HepG2 (cell line): Measurements from ENCODE around the gene NWD2. TPM values are rescaled to one million over a fixed set of nuclear protein-coding genes. Genes with fewer than 3 reads are reported as not detected.

ENCODE experiments used
- ATAC-seq: fragments of 200-7000 bp; cut with Tn5 transposase; 3 replicates; pipeline ENCODE4 v1.9.1; 2020; ENCODE audit warnings: mild to moderate bottlenecking, moderate library complexity
- BruUV-seq: library from RNA; stranded (reverse); fragments of 400-500 nt; replicated peaks from 2 replicates; lab custom pipeline; 2021; lab: Mats Ljungman, UMichigan
- CTCF ChIA-PET: fragments of 300-600 bp; formaldehyde crosslinking; extraction: SDS; loops from one replicate; lab custom pipeline; 2021; ENCODE audit warnings: low total read pairs, inconsistent platforms, low intra/inter-chr PET ratio; lab: Yijun Ruan, JAX
- POLR2A ChIA-PET: fragments of 350-600 bp; sonication (Branson Sonifier 250); formaldehyde crosslinking; loops from one replicate; lab custom pipeline; 2020; ENCODE audit warnings: antibody characterized with exemption, inconsistent platforms; lab: Yijun Ruan, JAX
- DNase-seq: peaks from one replicate; pipeline ENCODE4 v3.0.0-alpha.2; 2015; ENCODE audit warnings: low spot score
- FAIRE-seq: peaks from 3 replicates; lab custom pipeline; 2011; peaks lifted over from hg19 to GRCh38; lab: Jason Lieb, UNC
- H2AFZ ChIP-seq: one replicate; pipeline ENCODE4 v1.6.1; 2011; ENCODE audit warnings: low read length, inconsistent platforms
- H3K27ac ChIP-seq: fragments of 300-600 bp; 3 replicates; pipeline ENCODE4 v1.8.0; 2011; ENCODE audit warnings: mixed run types, mild to moderate bottlenecking, mixed read lengths, low read length, inconsistent platforms; ENCODE audit not compliant: insufficient read depth; ENCODE audit errors: extremely low read length
- H3K27me3 ChIP-seq, 2 experiments: fragments of 200-600 bp in 1 of 2; 2 replicates in 1 of 2; 3 replicates in 1 of 2; pipeline versions ENCODE4 v1.6.0 to v1.8.0; 2011; ENCODE audit warnings: low read length in 2 of 2, mild to moderate bottlenecking in 2 of 2, moderate library complexity in 2 of 2, inconsistent platforms in 1 of 2; ENCODE audit not compliant: insufficient read depth in 2 of 2, control insufficient read depth in 1 of 2
- H3K36me3 ChIP-seq, 2 experiments: fragments of 200-600 bp in 1 of 2; replicated peaks in 1 of 2; 2 replicates in 1 of 2; 3 replicates in 1 of 2; pipeline versions ENCODE4 v1.5.1 to v1.8.0; 2011; ENCODE audit warnings: low read length in 2 of 2, inconsistent platforms in 1 of 2; ENCODE audit not compliant: insufficient read depth in 2 of 2, control insufficient read depth in 1 of 2
- H3K4me1 ChIP-seq: 2 replicates; pipeline ENCODE4 v1.5.1; 2012; ENCODE audit warnings: low read length, inconsistent platforms; ENCODE audit not compliant: insufficient read depth
- H3K4me2 ChIP-seq: 2 replicates; pipeline ENCODE4 v1.6.0; 2011; ENCODE audit warnings: low read depth, low read length, inconsistent platforms
- H3K4me3 ChIP-seq, 3 experiments: fragments of 200-600 bp in 1 of 3; sonication (generic), shearing (Covaris generic) in 1 of 3; replicated peaks in 1 of 3; 2 replicates each; pipeline ENCODE4 v1.5.1; 2011 to 2016; ENCODE audit warnings: low read length in 3 of 3, inconsistent platforms in 2 of 3, low read depth in 2 of 3, mild to moderate bottlenecking in 2 of 3, control low read depth in 1 of 3, mixed read lengths in 1 of 3; ENCODE audit not compliant: insufficient read depth in 1 of 3
- H3K79me2 ChIP-seq: one replicate; pipeline ENCODE4 v1.6.1; 2011; ENCODE audit warnings: low read length, inconsistent platforms; ENCODE audit not compliant: insufficient read depth
- H3K9ac ChIP-seq: 2 replicates; pipeline ENCODE4 v1.6.0; 2011; ENCODE audit warnings: mild to moderate bottlenecking, low read depth, low read length, inconsistent platforms; ENCODE audit not compliant: insufficient read depth
- H3K9me3 ChIP-seq: 2 replicates; pipeline ENCODE4 v1.5.1; 2012; ENCODE audit warnings: mild to moderate bottlenecking, low read length
- H4K20me1 ChIP-seq: 2 replicates; pipeline ENCODE4 v1.6.0; 2011; ENCODE audit warnings: inconsistent platforms, mild to moderate bottlenecking, low read length, moderate library complexity; ENCODE audit not compliant: insufficient read depth
- ARID5B ChIP-seq: IDR thresholded peaks from 2 replicates; pipeline ENCODE4 v1.4.0; 2020; ENCODE audit warnings: mild to moderate bottlenecking, missing genetic modification reagents
- CENPX ChIP-seq: sonication (generic); formaldehyde crosslinking; IDR thresholded peaks from 2 replicates; pipeline ENCODE4 v1.9.0; 2021; ENCODE audit warnings: mild to moderate bottlenecking, missing genetic modification reagents, moderate library complexity
- MAF1 ChIP-seq: sonication (generic); formaldehyde crosslinking; IDR thresholded peaks from 2 replicates; pipeline ENCODE4 v1.5.0; 2020; ENCODE audit warnings: missing genetic modification reagents, borderline replicate concordance
- SRY ChIP-seq: sonication (generic); formaldehyde crosslinking; IDR thresholded peaks from 2 replicates; pipeline ENCODE4 v1.8.0; 2022; ENCODE audit warnings: mild to moderate bottlenecking, missing genetic modification reagents
- TEF ChIP-seq: sonication (generic); formaldehyde crosslinking; IDR thresholded peaks from 2 replicates; pipeline ENCODE4 v1.5.0; 2020; ENCODE audit warnings: missing genetic modification reagents
- ZBTB39 ChIP-seq: sonication (generic); formaldehyde crosslinking; IDR thresholded peaks from 2 replicates; pipeline ENCODE4 v1.5.0; 2020; ENCODE audit warnings: missing genetic modification reagents
- ZMYM2 ChIP-seq: sonication (generic); formaldehyde crosslinking; IDR thresholded peaks from 2 replicates; pipeline ENCODE4 v1.8.0; 2022; ENCODE audit warnings: mild to moderate bottlenecking, missing genetic modification reagents
- ZNF17 ChIP-seq: sonication (generic); formaldehyde crosslinking; IDR thresholded peaks from 2 replicates; pipeline ENCODE4 v1.5.0; 2020; ENCODE audit warnings: mild to moderate bottlenecking, missing genetic modification reagents
- ZNF564 ChIP-seq: sonication (generic); formaldehyde crosslinking; IDR thresholded peaks from 2 replicates; pipeline ENCODE4 v1.8.1; 2023; ENCODE audit warnings: mild to moderate bottlenecking, missing genetic modification reagents
- ZNF790 ChIP-seq: sonication (generic); formaldehyde crosslinking; IDR thresholded peaks from 2 replicates; pipeline ENCODE4 v1.8.0; 2022; ENCODE audit warnings: missing genetic modification reagents, mild to moderate bottlenecking, borderline replicate concordance
- WGBS: methylation state at CpG from one replicate; pipeline ENCODE4 v1.1.6; 2017; ENCODE audit warnings: low lambda C conversion rate; 5-methylcytosine and 5-hydroxymethylcytosine counted together
- in situ Hi-C: cut with HindIII; loops from 2 replicates; pipeline ENCODE4 v1.10.0; 2017; ENCODE audit warnings: low pct_unique_long_range_greater_than_20kb; ENCODE audit not compliant: extremely low pct_ligation_motif_present
- intact Hi-C: fragments of 100-400 bp; cut with micrococcal nuclease; formaldehyde crosslinking; loops from one replicate; pipeline ENCODE4 v1.10.0; 2022; ENCODE audit not compliant: unreplicated experiment
- polyA plus RNA-seq, 8 experiments: library from polyadenylated mRNA; depleted of rRNA in 3 of 8; stranded (reverse) in 7 of 8; unstranded in 1 of 8; fragments of >200 nt; fragmentation: Illumina TruSeq in 4 of 8; extraction: Trizol in 4 of 8; gene quantifications; 2 replicates each; pipeline versions ENCODE4 v1.2.1 to v1.2.3, GENCODE V29; 2011 to 2016; ENCODE audit warnings: low read depth in 4 of 8, missing spikeins in 1 of 8, mixed read lengths in 1 of 8; ENCODE audit not compliant: insufficient read depth in 1 of 8
- total RNA-seq, 5 experiments: library from RNA; depleted of rRNA; stranded (reverse); fragments of >200 nt; fragmentation: Illumina TruSeq; extraction: Trizol; gene quantifications; 2 replicates each; pipeline ENCODE4 v1.2.3, GENCODE V29; 2016; ENCODE audit warnings: low read depth in 1 of 5

The NWD2 gene
- total and polyA plus RNA-seq, 2 of the 13 experiments (the other 11 are each of a cell fraction or from before 2014, with no cell fraction given) = not detected

GRCh38 chr4:37450911-37451310 is 206.4 kb downstream of the NWD2 start:
- TF ChIP-seq SRY (CRISPR knock-in tag) (no peak), ZBTB39 (CRISPR knock-in tag) (no peak), MAF1 (CRISPR knock-in tag) (no peak), ZNF564 (CRISPR knock-in tag) (no peak), ARID5B (no peak), ZNF790 (CRISPR knock-in tag) (no peak), CENPX (no peak), ZNF17 (CRISPR knock-in tag) (no peak), TEF (CRISPR knock-in tag) (no peak), ZMYM2 (no peak)
- TF ChIP-seq, all 625 proteins: peak for 0
- POLR2A ChIA-PET = no interaction called here
- Histone ChIP-seq H3K4me1 (peaks cover 38% of the 10 kb centered on the region), H4K20me1 (no peaks in the 10 kb centered on the region), H3K27me3 (peaks cover 0 to 24% of the 10 kb centered on the region in 2 experiments; a peak in 4 of 5 replicates), H3K36me3 (no peaks in the 10 kb centered on the region), H3K27ac (no peak overlapping the region), H3K9ac (no peak overlapping the region), H3K4me3 (no peak overlapping the region), H3K9me3 (no peaks in the 10 kb centered on the region), H3K79me2 (no peaks in the 10 kb centered on the region), H3K4me2 (no peak overlapping the region), H2AFZ (no peak overlapping the region)
- intact Hi-C loops = loop anchor here (5.0 kb wide), 1 partner anchor 586 kb away; no protein-coding TSS in a partner anchor
- ATAC-seq (no peak), DNase-seq (no peak), FAIRE-seq (no peak)
- in situ Hi-C loops = loop anchor here (5.0 to 10.0 kb wide), 2 partner anchors 116 to 344 kb away; no protein-coding TSS in a partner anchor
- BruUV-seq = no TSS peak
- CTCF ChIA-PET = no interaction called here
- 65% methylated on average over 1 of the region's 1 CpG for WGBS
